IPS-NIHi7 (cell line): ENCODE data around the gene TSPAN31.
"Not testable (repeated sequence)": the region's sequence is repeated elsewhere in the genome, so short reads cannot be mapped to it uniquely, and the experiment has no call there.

ENCODE experiments used
- DNase-seq: peaks from one replicate; pipeline ENCODE4 v3.0.0; 2012; ENCODE audit warnings: mixed read lengths; ENCODE audit errors: extremely low spot score

The TSPAN31 gene, protein sequence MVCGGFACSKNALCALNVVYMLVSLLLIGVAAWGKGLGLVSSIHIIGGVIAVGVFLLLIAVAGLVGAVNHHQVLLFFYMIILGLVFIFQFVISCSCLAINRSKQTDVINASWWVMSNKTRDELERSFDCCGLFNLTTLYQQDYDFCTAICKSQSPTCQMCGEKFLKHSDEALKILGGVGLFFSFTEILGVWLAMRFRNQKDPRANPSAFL

GRCh38 chr12:57744777-57745484 is at the start of gene TSPAN31:
Gene TSPAN31 (plus strand): TSS chr12:57745039. CDS start chr12:57745155, 116 bp downstream.
- peak; percentile 89 for DNase-seq

DNA sequence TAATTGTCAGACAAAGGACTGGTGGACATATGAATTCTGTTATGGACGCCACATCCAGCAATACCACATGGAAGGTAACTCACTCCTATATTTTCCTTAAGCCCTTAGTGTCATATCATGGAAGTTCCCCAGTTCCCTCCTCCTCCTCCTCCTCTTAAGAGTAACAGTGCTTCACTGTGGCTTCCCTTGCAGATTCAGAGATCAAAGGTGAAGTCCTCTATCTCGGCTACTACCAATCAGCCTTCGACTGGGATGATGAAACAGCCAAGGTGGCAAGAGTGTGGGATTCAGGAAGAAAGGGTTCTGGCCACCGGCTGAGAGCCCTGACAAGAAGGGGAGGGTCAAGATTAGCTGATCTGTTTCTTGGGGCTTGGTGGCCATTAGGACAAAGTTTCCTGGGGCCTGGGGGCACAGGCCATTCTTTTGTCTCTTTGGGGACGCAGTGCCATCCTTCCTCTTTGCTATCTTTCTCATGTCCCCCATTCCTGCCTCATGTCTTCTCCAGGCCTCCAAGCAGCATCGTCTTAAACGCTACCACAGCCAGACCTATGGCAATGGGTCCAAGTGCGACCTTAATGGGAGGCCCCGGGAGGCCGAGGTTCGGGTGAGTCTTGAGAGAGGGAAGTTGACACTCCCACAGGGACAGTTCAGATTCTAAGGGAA is 48.9 kb upstream of the TSPAN31 start:
- DNase-seq: no peak

- no peak for DNase-seq
Observed at GRCh38 chr12:57697076-57697475, 47.8 kb upstream of the TSPAN31 start.

DNA sequence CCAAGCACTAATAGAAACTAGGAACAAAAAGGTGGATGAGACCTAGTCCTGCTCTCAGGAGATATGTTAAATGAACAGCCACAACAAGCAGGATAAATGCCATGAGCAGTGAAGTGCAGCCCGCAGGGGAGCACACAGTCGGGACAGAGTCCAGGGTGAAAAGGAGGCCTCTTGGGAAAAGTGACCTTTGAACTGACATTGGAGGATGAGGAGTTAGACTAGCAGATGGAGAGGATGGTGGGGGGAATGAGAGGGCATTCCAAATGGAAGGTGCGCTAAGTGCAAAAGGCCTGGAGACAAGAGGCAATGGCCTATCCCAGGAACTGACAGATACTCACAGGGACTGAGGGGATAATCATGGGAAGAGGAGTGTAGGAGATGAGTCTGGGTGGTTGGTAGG is 46.4 kb upstream of the TSPAN31 start:
- no peak for DNase-seq

DNA sequence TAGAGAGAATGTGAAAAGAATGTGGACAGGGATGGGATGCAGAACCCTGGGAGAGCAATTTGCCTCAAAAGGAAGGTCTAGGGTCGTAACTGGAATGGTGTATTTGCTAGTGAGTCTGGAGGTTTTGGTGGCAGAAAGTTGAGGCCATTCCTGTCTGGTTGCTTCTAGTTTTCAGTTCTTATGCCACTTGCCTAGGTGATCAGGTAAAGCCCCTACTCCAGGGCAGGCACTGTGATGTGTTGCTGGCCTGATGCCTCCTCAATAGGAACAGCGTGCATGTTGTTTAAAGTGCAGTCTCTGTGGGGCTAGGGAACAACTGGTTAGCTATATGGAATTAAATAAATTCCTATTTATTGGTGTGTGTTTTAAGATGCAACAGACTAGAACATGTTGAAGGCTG is 44.5 kb upstream of the TSPAN31 start:
- no peak for DNase-seq

GRCh38 chr12:57707250-57707649 is 37.6 kb upstream of the TSPAN31 start:
- DNase-seq: no peak

GRCh38 chr12:57708296-57708695 is 36.5 kb upstream of the TSPAN31 start:
- DNase-seq: no peak

GRCh38 chr12:57712701-57713100 is 32.1 kb upstream of the TSPAN31 start:
- DNase-seq: no peak

- no peak for DNase-seq
Observed at GRCh38 chr12:57713209-57713608, 31.6 kb upstream of the TSPAN31 start.

GRCh38 chr12:57715036-57715748 is 29.6 kb upstream of the TSPAN31 start:
- DNase-seq: not testable (repeated sequence)

DNA sequence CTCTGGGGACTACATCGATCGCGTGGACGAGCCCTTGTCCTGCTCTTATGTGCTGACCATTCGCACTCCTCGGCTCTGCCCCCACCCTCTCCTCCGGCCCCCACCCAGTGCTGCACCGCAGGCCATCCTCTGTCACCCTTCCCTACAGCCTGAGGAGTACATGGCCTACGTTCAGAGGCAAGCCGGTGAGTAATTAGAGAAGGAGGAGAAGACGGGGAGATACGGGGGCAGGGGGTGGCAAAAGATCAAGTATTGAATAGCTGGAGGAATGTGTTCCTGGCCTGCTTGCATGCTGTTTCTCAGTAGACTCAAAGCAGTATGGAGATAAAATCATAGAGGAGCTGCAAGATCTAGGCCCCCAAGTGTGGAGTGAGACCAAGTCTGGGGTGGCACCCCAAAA is 29.1 kb upstream of the TSPAN31 start:
- no peak for DNase-seq

- no peak for DNase-seq
Observed at GRCh38 chr12:57716305-57716704, 28.5 kb upstream of the TSPAN31 start.

DNA sequence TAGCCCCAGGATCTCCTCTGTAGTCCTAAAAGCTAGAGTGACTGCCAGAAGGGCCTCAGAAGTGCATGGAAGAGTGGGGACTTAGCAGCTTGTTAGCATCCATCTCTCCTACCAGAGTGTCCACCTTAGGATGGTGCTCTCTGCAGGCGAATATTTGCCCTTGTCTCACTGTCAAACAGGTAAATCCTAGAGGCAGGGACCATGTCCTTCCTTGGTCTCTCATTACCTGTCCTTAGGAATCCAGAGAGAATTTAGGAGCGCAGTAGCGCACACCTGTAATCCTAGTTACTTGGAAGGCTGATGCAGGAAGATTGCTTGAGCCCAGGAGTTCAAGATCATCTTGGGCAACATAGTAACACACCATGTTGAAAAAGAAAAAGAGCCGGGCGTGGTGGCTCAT is 27.7 kb upstream of the TSPAN31 start:
- no peak for DNase-seq

DNA sequence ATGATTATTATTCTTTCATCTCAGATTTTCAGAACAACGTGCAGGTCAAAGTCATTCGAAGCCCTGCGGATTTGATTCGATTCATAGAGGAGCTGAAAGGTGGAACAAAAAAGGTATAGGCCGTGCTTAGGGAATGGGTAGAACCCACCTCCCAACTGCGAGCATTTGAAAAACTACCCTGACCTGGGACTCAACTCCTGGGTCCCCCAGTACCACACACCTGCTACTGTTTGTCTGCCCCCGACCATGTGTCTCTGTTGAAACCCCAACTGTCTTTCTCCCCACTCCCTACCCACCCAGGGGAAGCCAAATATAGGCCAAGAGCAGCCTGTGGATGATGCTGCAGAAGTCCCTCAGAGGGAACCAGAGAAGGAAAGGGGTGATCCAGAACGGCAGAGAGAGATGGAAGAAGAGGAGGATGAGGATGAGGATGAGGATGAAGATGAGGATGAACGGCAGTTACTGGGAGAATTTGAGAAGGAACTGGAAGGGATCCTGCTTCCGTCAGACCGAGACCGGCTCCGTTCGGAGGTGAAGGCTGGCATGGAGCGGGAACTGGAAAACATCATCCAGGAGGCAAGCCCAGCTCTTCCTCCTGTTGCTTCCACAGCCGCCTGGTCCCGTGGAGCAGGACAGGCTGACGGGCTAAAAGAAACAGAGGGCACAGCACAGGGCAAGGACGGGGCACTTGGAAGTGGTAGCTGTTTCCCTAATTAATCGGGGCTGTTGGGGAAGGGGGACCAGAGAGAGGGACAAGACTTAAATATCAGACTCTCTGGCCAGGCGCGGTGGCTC is 26.8 kb upstream of the TSPAN31 start:
- no peak for DNase-seq

- no peak for DNase-seq
Observed at GRCh38 chr12:57718641-57719528, 26.0 kb upstream of the TSPAN31 start.

- no peak for DNase-seq
Observed at GRCh38 chr12:57719777-57720605, 24.8 kb upstream of the TSPAN31 start.

- no peak for DNase-seq
Observed at GRCh38 chr12:57720606-57721595, 23.9 kb upstream of the TSPAN31 start.

DNA sequence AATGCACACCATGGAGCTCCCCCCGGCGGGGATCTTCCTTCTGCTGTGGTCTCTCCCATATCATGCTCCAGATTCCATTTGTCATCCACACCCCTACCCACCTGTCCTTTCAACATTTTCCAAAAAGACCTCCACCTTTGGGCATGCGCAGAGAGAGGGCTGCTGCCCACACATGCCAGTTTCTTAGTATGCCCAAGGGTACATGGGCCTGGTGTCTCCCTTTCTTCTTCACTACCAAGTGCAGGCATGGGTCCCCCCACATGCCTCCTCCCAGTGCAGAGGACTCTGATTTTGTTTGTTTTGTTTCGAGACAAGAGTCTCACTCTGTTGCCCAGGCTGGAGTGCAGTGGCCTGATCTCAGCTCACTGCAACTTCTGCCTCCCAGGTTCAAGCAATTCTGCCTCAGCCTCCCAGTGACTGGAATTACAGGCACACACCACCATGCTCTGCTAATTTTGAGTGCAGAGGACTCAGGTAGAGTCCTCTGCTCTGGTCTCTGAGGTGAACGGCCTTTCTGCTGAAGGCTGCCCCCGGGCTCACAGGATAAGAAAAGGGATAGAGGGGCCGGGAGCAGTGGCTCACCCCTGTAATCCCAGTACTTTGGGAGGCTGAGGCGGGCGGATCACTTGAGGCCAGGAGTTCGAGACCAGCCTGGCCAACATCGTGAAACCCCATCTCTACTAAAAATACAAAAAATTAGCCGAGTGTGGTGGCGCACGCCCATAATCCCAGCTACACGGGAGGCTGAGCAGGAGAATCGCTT is 22.8 kb upstream of the TSPAN31 start:
- DNase-seq: not testable (repeated sequence)
